ENCODE results near the gene RIN3. TPM values are rescaled to one million over a fixed set of nuclear protein-coding genes. Genes with fewer than 3 reads are reported as not detected.

Gene RIN3
- total RNA-seq, 2 donors from 2014 or later: 6.6 to 11.8 TPM

DNA sequence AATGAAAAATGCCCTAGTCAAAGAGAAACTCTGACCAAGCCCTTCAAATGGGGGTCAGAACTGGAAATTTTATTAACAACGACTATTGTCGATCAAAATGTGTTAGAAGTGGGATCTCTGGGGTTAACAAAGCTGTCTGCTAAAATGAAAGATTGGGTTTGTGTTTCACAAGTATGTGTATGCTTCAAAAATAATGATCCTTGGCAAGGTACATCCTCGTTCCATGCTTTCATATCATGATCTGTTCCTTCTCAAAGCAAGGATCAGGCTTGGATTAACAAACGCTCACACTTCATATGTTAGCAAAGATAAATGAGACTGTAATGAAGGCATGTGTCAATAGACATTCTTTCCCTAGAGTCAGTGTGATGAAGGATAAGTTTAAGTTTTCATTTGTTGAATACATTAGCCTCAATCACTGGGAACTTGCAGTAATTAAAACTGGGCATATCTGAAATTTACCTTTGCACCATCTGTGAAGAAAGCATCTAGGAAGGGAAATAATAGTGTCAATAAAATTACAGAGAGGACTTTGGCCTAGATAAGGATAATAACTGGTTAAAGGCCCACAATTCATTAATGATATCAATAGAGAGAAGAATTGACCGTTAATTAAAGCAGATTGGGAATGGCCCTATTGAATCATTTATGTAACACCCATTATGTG, 91.8 kb downstream of the RIN3 start:
- H3K4me1 ChIP-seq: peaks cover 0 to 32% of the 10 kb centered on the region in 2 donors
- H3K9me3 ChIP-seq: no peaks in the 10 kb centered on the region
- no peaks in the 10 kb centered on the region for H3K36me3 ChIP-seq
- no peak for TF ChIP-seq CTCF (IDR thresholded peaks at IDR 0.05)
- no peak overlapping the region for H3K27ac ChIP-seq
- no peak overlapping the region for H3K4me3 ChIP-seq
- H3K27me3 ChIP-seq: no peaks in the 10 kb centered on the region
- no peak for DNase-seq (ENCODE audit: low spot score)

- no peak for DNase-seq (ENCODE audit: low spot score)
- no peak overlapping the region for H3K27ac ChIP-seq
- no peak for TF ChIP-seq CTCF (IDR thresholded peaks at IDR 0.05)
- H3K36me3 ChIP-seq: no peaks in the 10 kb centered on the region
- no peaks in the 10 kb centered on the region for H3K9me3 ChIP-seq
- peaks cover 0 to 18% of the 10 kb centered on the region in 2 donors for H3K4me1 ChIP-seq
- no peak overlapping the region for H3K4me3 ChIP-seq
- H3K27me3 ChIP-seq: no peaks in the 10 kb centered on the region
Measured at GRCh38 chr14:92607251-92607650, 93.7 kb downstream of the RIN3 start.

DNA sequence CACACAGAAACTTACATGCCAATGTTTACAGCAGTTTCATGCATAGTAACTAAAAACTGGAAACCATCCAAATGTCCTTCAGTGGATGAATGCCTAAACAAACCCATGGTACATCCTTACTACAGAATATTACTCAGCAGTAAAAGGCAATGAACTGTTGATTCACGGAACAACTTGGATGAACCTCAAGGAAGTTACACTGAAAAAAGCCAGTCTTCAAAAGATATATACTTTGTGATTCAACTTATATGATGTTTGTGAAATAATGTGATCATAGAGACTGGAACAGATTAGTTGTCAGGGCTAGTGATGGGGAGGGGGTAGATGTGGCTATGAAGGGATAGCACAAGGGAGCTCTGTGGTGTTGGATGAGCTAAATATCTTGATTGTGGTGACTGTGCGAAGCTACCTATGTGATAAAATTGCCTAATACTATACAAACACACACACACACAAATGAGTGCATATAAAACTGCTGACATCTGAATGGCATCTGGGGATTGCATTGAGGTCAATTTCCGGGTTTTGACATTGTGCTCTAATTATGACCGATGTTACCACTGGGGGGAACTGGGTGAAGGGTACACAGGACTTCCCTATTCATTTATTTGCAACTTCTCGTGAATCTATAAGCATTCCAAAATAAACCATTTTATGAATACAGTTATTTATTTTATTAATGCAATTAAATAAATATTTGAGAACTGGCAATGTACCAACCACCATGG, 94.3 kb downstream of the RIN3 start:
- H3K27me3 ChIP-seq: no peaks in the 10 kb centered on the region
- no peak for DNase-seq (ENCODE audit: low spot score)
- H3K27ac ChIP-seq: no peak overlapping the region
- no peak for TF ChIP-seq CTCF (IDR thresholded peaks at IDR 0.05)
- no peaks in the 10 kb centered on the region for H3K36me3 ChIP-seq
- no peaks in the 10 kb centered on the region for H3K9me3 ChIP-seq
- peaks cover 0 to 13% of the 10 kb centered on the region in 2 donors for H3K4me1 ChIP-seq
- no peak overlapping the region for H3K4me3 ChIP-seq

GRCh38 chr14:92609955-92610354, 96.4 kb downstream of the RIN3 start:
- DNase-seq (ENCODE audit: low spot score): no peak
- Histone ChIP-seq H3K4me3 (no peak overlapping the region), H3K27me3 (no peaks in the 10 kb centered on the region), H3K9me3 (no peaks in the 10 kb centered on the region), H3K36me3 (no peaks in the 10 kb centered on the region), H3K27ac (no peak overlapping the region), H3K4me1 (no peaks in the 10 kb centered on the region)
- no peak for TF ChIP-seq CTCF (IDR thresholded peaks at IDR 0.05)

GRCh38 chr14:92610849-92611271, 97.3 kb downstream of the RIN3 start:
- H3K4me3 ChIP-seq: no peak overlapping the region
- H3K4me1 ChIP-seq: no peaks in the 10 kb centered on the region
- no peak for DNase-seq (ENCODE audit: low spot score)
- H3K27me3 ChIP-seq: no peaks in the 10 kb centered on the region
- H3K36me3 ChIP-seq: no peaks in the 10 kb centered on the region
- H3K27ac ChIP-seq: no peak overlapping the region
- no peak for TF ChIP-seq CTCF (IDR thresholded peaks at IDR 0.05)
- H3K9me3 ChIP-seq: no peaks in the 10 kb centered on the region
